DOHH2 (cell line): ENCODE measurements around the gene PATJ.

ENCODE experiments used
- EZH2phosphoT487 ChIP-seq: fragments of 200-600 bp; sonication (generic); IDR thresholded peaks from 2 replicates; pipeline ENCODE4 v1.6.1; 2017; ENCODE audit warnings: borderline replicate concordance, mild to moderate bottlenecking, antibody characterized with exemption, low read length, moderate library complexity, mixed read lengths
- TF ChIP-seq, protein P1 (sequence below): fragments of 200-600 bp; sonication (generic); IDR thresholded peaks from one replicate; pipeline ENCODE4 v1.5.1; 2014; ENCODE audit warnings: antibody characterized with exemption, mild to moderate bottlenecking, low read depth, low read length; ENCODE audit not compliant: poor library complexity, severe bottlenecking

DNA sequence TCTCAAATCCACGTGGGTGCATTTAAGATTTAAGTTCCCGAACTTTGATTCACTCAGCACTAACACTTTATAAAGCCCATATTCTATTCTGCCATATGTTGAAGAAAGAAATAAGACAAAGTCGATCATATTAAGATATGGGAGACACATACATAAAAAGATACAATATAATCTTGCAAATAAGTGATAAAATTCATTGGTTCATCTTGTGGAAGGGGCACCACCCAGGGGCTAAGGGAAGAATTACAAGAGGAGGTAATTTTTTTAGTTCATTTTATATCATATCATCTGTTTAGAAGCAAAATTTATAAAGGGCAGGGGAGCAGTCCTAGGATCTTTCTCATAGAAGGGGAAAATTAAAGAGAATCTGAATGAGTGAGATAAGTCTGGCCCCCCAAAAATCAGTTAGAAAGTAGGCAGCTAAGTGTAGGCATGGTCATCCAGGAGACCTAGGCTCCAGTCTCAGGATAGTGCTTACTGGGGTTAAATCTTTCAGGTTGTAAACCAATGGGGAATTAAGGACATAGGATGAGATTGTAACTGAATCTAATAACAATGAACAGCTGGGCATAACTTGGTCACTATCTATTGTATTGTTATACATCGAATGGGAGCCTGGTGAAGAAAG, 328.2 kb downstream of the PATJ start:
- TF ChIP-seq, protein P1, sequence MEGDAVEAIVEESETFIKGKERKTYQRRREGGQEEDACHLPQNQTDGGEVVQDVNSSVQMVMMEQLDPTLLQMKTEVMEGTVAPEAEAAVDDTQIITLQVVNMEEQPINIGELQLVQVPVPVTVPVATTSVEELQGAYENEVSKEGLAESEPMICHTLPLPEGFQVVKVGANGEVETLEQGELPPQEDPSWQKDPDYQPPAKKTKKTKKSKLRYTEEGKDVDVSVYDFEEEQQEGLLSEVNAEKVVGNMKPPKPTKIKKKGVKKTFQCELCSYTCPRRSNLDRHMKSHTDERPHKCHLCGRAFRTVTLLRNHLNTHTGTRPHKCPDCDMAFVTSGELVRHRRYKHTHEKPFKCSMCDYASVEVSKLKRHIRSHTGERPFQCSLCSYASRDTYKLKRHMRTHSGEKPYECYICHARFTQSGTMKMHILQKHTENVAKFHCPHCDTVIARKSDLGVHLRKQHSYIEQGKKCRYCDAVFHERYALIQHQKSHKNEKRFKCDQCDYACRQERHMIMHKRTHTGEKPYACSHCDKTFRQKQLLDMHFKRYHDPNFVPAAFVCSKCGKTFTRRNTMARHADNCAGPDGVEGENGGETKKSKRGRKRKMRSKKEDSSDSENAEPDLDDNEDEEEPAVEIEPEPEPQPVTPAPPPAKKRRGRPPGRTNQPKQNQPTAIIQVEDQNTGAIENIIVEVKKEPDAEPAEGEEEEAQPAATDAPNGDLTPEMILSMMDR: peak; percentile 66
- no peak for TF ChIP-seq EZH2phosphoT487
